ENCODE measurements around the gene TRA2B.

DNA sequence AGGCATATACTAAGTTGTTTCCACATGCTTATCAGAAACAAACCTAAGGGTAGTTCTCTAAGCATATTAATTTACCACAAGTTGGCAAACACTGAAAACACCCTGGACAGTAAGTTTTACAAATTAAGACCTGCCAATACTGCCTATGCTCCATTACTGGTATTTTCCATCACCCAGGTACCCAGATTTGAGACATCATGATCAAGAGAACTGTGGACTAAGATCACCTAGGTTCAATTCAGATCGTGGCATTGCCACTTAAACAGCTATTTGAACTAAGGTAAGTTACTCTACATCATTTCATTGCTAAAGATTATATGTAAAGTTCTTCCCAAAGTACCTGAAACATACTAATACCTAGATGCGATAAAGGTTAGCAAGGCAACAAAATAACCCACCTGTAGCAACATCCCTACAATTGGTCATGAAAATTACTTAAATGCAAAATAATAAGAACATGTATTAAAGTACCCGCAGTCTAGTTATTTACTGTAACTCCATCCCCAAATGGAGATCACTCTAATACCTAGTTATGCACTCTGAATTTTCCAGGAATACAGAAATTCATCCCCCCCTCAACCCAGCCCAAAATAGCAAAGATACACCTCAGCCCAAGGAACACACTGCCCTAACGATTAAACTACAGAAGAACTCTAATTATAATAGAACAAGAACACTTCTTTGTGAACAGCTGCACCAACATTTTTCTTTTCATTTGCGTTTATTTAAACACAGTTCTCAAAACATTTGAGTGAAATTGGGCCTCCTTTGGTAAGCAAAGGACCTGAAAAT is 21.6 kb downstream of the TRA2B start:
- TF ChIP-seq CTCF (IDR thresholded peaks at IDR 0.05) (no peak), POLR2A (IDR thresholded peaks at IDR 0.05) (no peak)

Measured in testis (tissue), 2 donors.